ENCODE results near the gene SLC12A6. TPM values are rescaled to one million over a fixed set of nuclear protein-coding genes. Genes with fewer than 3 reads are reported as not detected.
"Not testable (repeated sequence)": the region's sequence is repeated elsewhere in the genome, so short reads cannot be mapped to it uniquely, and the experiment has no call there.

The SLC12A6 gene
- polyA plus RNA-seq, 1 experiment, result 19.1 TPM

GRCh38 chr15:34349769-34350168 is 12.2 kb upstream of the SLC12A6 start:
- no peaks in the 10 kb centered on the region for H3K27me3 ChIP-seq (ENCODE audit: control insufficient read depth, insufficient read depth, low read length)
- no peak overlapping the region for H3K27ac ChIP-seq (ENCODE audit: low read depth, low read length)
- ChIA-PET POLR2A (no interaction called here), CTCF (interaction anchor here (0.6 kb wide), 1 partner anchor 140 kb away, joined by 3 read pairs; the partner anchor contains the start of gene KATNBL1)
- H3K9me3 ChIP-seq (ENCODE audit: control insufficient read depth, insufficient read depth, low read length), result no peaks in the 10 kb centered on the region
- no peak for TF ChIP-seq CTCF (IDR thresholded peaks at IDR 0.05; ENCODE audit: low read depth, low read length)
- no peak overlapping the region for H3K4me3 ChIP-seq (ENCODE audit: low read depth, low read length)
- DNase-seq (ENCODE audit: low read depth, low spot score), result no peak

- POLR2A ChIA-PET, result no interaction called here
- Histone ChIP-seq H3K9me3 (ENCODE audit: control insufficient read depth, insufficient read depth, low read length) (no peaks in the 10 kb centered on the region; the same call in 1 of the 2 replicates), H3K4me3 (ENCODE audit: low read depth, low read length) (no peak overlapping the region), H3K27me3 (ENCODE audit: control insufficient read depth, insufficient read depth, low read length) (no peaks in the 10 kb centered on the region), H3K27ac (ENCODE audit: low read depth, low read length) (no peak overlapping the region)
- no peak for TF ChIP-seq CTCF (IDR thresholded peaks at IDR 0.05; ENCODE audit: low read depth, low read length)
- CTCF ChIA-PET, result no interaction called here
- no peak for DNase-seq (ENCODE audit: low read depth, low spot score)
These were observed 11.2 kb upstream of the SLC12A6 start for GRCh38 chr15:34348735-34349300.

GRCh38 chr15:34347951-34348638 is 10.5 kb upstream of the SLC12A6 start:
- CTCF ChIA-PET, result no interaction called here
- no peak for TF ChIP-seq CTCF (IDR thresholded peaks at IDR 0.05; ENCODE audit: low read depth, low read length)
- no peaks in the 10 kb centered on the region for H3K27me3 ChIP-seq (ENCODE audit: control insufficient read depth, insufficient read depth, low read length)
- POLR2A ChIA-PET, result interaction anchor here (0.6 kb wide), 1 partner anchor 14 kb away, joined by 4 read pairs; no protein-coding TSS in a partner anchor
- DNase-seq (ENCODE audit: low read depth, low spot score), result no peak
- H3K27ac ChIP-seq (ENCODE audit: low read depth, low read length), result no peak overlapping the region
- no peak overlapping the region for H3K4me3 ChIP-seq (ENCODE audit: low read depth, low read length)
- H3K9me3 ChIP-seq (ENCODE audit: control insufficient read depth, insufficient read depth, low read length), result no peaks in the 10 kb centered on the region; the same call in 1 of the 2 replicates

GRCh38 chr15:34342737-34343575 is 5.4 kb upstream of the SLC12A6 start, which contains the start of the genes NOP10 and NUTM1:
NOP10 (minus strand) TSS chr15:34343136; CDS start chr15:34343073, 63 bp downstream.
NUTM1 (plus strand) TSS chr15:34343315; CDS start chr15:34343697, 382 bp downstream.
- POLR2A ChIA-PET, result interaction anchor here (0.5 to 1.5 kb wide), 6 partner anchors 10 to 241 kb away, joined by 3 to 11 read pairs (median 4); partner anchors contain the start of genes GOLGA8A, GOLGA8B and LPCAT4
- CTCF ChIA-PET, result interaction anchor here (0.7 to 2.3 kb wide), 12 partner anchors 9 to 280 kb away, joined by 3 to 18 read pairs (median 7); partner anchors contain the start of gene LPCAT4
- peak; percentile 86 for DNase-seq (ENCODE audit: low read depth, low spot score)
- no peaks in the 10 kb centered on the region; the same call in 1 of the 2 replicates for H3K9me3 ChIP-seq (ENCODE audit: control insufficient read depth, insufficient read depth, low read length)
- TF ChIP-seq CTCF (IDR thresholded peaks at IDR 0.05; ENCODE audit: low read depth, low read length), result peak; percentile 93
- peak within 1 kb of the TSS; percentile 87 for H3K27ac ChIP-seq (ENCODE audit: low read depth, low read length)
- H3K27me3 ChIP-seq (ENCODE audit: control insufficient read depth, insufficient read depth, low read length), result no peaks in the 10 kb centered on the region
- peak within 1 kb of the TSS; percentile 99 for H3K4me3 ChIP-seq (ENCODE audit: low read depth, low read length)

- CTCF ChIA-PET, result interaction anchor here (0.7 to 2.3 kb wide), 11 partner anchors 9 to 263 kb away, joined by 3 to 18 read pairs (median 7); partner anchors contain the start of gene LPCAT4
- H3K27me3 ChIP-seq (ENCODE audit: control insufficient read depth, insufficient read depth, low read length); H3K9me3 ChIP-seq (ENCODE audit: control insufficient read depth, insufficient read depth, low read length); DNase-seq (ENCODE audit: low read depth, low spot score): not testable (repeated sequence)
- peak overlapping the region; percentile 99 for H3K4me3 ChIP-seq (ENCODE audit: low read depth, low read length)
- POLR2A ChIA-PET, result interaction anchor here (0.5 to 1.5 kb wide), 6 partner anchors 11 to 241 kb away, joined by 3 to 11 read pairs (median 4); partner anchors contain the start of genes GOLGA8A, GOLGA8B and LPCAT4
- H3K27ac ChIP-seq (ENCODE audit: low read depth, low read length), result peak overlapping the region; percentile 87
These were observed 4.7 kb upstream of the SLC12A6 start for GRCh38 chr15:34342213-34342736.

All from AG04450 (cell line).